Measurements from ENCODE around the gene MRPL37. TPM values are rescaled to one million over a fixed set of nuclear protein-coding genes. Genes with fewer than 3 reads are reported as not detected.

MRPL37 gene
- total RNA-seq, 1 donor = 79.5 TPM

GRCh38 chr1:54157401-54157800 lies 42.6 kb upstream of the MRPL37 start:
- H3K4me3 ChIP-seq (ENCODE audit: low read depth, low read length) = no peak overlapping the region
- TF ChIP-seq CTCF (IDR thresholded peaks at IDR 0.05; ENCODE audit: insufficient read depth, low read depth, low read length) = no peak
- DNase-seq (ENCODE audit: low read depth) = no peak

- no peak overlapping the region for H3K4me3 ChIP-seq (ENCODE audit: low read depth, low read length)
- no peak for TF ChIP-seq CTCF (IDR thresholded peaks at IDR 0.05; ENCODE audit: insufficient read depth, low read depth, low read length)
- DNase-seq (ENCODE audit: low read depth) = no peak
Measured at GRCh38 chr1:54158071-54158470, 41.9 kb upstream of the MRPL37 start.

- TF ChIP-seq CTCF (IDR thresholded peaks at IDR 0.05; ENCODE audit: insufficient read depth, low read depth, low read length) = no peak
- H3K4me3 ChIP-seq (ENCODE audit: low read depth, low read length) = no peak overlapping the region
- DNase-seq (ENCODE audit: low read depth) = no peak
Measured at GRCh38 chr1:54159733-54160316, 40.1 kb upstream of the MRPL37 start.

- no peak for DNase-seq (ENCODE audit: low read depth)
Measured at GRCh38 chr1:54160351-54160750, 39.6 kb upstream of the MRPL37 start.

GRCh38 chr1:54161495-54162168 lies 38.3 kb upstream of the MRPL37 start:
- H3K4me3 ChIP-seq (ENCODE audit: low read depth, low read length) = no peak overlapping the region
- no peak for TF ChIP-seq CTCF (IDR thresholded peaks at IDR 0.05; ENCODE audit: insufficient read depth, low read depth, low read length)
- no peak for DNase-seq (ENCODE audit: low read depth)

More at GRCh38 chr1:54160351-54160750, 39.6 kb upstream of the MRPL37 start:
- H3K4me3 ChIP-seq (ENCODE audit: low read depth, low read length) = no peak overlapping the region
- TF ChIP-seq CTCF (IDR thresholded peaks at IDR 0.05; ENCODE audit: insufficient read depth, low read depth, low read length) = no peak

- TF ChIP-seq CTCF (IDR thresholded peaks at IDR 0.05; ENCODE audit: insufficient read depth, low read depth, low read length) = no peak
- DNase-seq (ENCODE audit: low read depth) = no peak
- no peak overlapping the region for H3K4me3 ChIP-seq (ENCODE audit: low read depth, low read length)
Measured at GRCh38 chr1:54163051-54163450, 36.9 kb upstream of the MRPL37 start.
